GM18499 (cell line): Measurements from ENCODE around the gene ACACA.

Experiments
- ATAC-seq: cut with Tn5 transposase; IDR thresholded peaks from one replicate; pipeline ENCODE4 v1.9.1; 2021; ENCODE audit warnings: moderate number of reproducible peaks; ENCODE audit not compliant: insufficient read depth, unreplicated experiment

ACACA gene

DNA sequence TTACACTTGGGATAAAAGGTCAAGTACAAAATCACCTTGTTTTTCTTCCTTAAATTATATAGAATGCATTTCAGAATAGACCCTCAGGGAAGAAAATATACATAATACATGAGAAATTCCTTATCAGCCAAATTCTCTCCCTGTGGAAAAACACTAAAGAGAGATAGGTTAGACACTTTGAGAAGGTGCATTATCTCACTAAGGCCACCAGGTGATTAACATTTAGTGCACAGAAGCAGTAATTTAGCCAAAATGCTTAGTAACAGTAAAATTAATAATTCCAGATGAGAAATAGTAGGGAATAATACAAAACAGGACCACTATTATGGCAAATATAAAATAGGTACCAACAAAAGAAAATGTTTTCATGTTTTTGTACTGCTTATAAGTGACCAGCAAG, 216.1 kb downstream of the ACACA start:
- no peak for ATAC-seq

DNA sequence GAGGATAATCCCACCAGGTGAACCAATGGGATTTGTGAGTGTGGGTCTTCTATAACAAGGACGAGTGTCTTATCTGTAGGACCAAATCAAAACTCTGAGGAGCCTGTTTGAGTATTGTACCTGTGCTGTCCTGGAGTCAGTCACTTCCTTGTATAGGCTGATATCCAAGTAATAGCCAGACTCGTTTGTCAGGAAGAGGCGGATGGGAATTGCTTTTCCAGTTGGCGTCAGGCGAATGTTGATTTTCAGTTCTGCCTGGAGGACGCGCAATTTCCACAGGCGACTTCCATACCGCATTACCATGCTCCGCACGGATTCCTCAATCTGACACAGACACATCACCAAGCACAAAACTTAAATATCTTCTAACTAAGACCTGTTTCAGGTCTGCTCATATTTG, 218.5 kb downstream of the ACACA start:
- ATAC-seq: no peak

DNA sequence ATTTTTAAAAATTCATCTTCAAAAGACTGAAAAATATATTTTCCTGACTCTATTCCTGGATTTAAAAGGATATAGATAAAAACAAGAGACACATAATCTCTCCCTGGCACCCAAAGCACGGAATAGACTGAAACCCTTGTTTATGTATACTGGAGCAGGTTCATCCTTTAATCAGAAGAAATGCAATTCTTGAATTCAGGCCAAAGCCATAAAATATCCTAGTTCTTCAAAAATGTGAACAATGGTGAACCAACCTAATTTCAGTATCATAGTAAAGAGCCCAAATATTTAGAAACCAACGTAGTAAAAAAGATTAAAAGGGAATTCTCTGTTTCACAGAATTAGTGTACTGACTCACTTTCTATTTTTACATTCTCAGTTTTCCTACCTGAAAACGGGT, 219.4 kb downstream of the ACACA start:
- ATAC-seq: no peak

DNA sequence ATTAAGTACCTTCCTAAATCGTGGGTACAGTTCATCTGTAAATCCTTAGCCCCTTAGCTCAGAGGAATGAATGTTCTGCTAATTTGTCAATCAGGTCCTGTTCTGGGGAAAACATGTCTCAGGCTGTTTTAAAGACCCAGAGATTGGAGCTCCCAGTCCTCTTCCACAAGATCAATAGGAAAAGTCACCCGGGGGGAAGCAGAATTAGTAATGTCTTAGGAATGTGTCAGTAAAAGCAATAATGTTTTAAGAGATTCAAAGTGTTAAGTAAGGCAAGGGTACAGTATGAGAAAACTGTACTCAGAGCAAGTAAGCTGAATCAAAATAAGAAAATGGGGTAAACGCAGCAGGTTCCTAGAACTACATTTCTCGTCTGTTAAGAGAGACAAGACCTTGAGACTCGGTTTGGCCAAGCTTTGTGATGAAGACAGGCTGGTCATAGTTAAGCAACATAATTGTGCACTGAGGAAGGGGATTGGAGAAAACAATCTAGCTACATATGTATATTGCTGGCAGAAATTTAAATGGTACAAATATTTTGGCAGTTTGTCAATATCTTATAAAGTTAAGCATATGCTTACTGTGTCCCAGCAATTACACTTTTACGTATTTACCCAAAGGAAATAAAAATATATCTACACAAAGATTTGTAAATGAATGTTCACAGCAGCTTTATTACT, 223.7 kb downstream of the ACACA start:
- no peak for ATAC-seq

DNA sequence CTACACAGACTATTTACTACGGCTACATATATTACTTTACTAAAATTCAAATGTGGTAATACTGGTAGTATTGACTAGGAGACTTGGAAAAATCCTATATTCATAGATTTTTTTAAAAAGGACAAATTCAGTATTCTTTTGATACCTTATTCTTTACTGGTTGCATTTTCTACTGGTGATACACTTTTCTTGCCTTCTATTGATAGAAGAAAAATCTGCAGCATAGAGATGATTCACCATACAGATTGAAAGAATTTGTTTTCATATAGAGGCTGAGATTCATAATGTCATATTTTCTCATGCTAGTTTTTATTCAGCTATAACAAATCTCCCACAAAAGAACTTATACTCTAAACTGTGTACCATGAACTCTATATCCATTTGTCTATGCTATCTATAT, 226.3 kb downstream of the ACACA start:
- ATAC-seq: no peak

DNA sequence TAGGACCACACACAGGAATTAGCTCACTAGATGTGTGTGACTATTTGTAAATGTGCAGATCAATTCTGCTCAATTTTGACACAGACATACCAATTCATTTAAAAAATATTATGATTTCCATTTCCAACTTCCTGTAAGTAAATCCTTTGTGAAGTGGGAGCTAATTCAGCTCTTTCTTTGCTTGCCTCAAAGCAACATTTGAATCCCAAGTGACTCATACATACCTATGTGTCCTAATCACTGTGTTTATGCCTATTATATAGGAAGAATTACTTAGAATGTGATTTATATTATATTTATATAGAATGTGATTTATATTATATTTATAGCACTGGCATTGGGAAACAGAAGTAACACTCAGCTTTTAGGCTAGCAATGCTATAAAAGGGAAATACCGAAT, 226.7 kb downstream of the ACACA start:
- ATAC-seq: no peak

DNA sequence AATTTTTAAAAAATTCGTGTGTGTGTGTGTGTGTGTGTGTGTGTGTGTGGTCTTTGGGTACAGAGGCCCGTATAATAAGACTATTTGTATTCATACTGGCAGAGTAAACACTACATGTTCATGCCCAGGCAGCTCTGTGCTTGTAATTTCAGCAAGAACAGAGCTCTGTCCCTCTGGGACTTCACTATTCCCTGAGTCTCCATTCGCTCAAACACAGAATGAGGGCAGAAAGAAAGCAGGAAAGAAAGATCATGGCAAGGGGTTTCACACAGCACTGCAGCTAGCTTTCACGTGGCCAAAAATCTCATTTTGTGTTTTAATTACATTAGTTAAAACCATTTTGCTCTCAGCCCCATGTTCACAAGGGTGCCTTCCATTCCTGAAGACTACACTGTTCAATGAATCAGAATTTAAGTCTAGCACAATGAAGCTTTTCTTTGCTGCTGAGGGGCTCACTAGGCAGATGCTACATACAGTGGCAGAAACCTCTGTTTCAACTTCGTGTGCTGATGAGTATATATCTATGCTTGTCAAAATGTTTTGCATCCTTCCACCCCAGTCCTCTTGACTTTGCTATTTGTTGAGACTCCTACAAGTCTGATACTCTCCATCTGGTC, 229.3 kb downstream of the ACACA start:
- ATAC-seq: no peak

DNA sequence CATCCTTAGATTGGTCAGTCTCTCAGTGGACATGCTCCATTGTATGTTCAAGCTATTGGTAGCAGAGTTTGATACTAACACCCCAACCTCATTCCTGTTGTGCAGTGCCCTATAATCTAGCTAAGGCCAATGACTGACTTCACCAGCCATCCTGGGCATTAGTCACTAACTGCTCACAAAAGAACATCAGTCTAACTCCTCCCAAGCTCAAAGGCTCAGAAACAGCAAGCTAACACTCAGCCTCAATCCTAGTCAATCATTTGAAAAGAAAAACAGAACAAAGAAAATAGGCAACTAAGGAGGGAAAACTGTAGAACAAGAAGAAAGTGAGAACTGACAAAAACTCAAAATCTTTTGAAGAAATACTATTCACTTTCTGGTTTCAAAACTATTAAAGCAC, 229.9 kb downstream of the ACACA start:
- ATAC-seq: no peak

DNA sequence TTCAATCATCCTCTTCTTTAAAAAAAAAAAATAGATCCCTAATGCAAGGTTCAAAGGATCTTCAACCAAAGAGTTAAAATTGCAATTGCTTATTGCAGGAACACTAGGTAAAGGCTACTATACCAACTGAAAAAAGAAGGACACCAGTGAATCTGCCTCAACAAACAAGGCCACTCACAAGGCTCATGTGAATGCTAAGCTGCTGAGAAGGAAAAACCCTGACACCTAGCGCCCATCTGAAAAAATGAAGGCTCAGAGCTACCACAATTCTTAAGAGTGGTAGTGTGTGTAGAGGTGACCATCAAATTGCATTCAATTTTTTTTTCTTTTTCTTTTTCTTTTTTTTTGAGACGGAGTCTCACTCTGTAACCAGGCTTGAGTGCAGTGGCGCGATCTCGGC, 232.4 kb downstream of the ACACA start:
- no peak for ATAC-seq

DNA sequence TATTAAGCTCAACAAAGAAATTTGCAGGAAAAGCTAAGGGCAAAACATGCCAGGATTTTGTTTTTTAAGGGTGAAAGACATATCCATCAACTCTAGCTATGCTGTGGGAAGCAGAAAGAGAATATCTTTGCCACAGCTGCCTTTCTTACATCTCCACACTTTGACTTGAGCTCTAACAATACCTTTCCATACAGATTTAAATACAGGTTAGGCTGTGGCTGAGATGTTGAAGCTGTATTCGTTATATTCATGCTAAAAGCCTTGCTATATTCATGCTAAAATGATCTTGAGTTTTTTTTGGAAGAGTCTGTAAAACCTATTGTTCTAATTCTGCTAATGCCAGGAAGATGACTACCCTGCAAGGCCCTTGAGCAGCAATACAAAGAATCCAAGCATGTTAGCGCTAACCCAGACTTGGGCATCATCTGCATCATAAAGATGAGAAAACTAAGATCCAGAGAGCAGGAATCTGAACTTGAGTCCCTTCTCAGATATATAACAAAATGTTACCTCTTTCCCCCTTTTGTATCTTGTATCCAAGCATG, 235.7 kb downstream of the ACACA start:
- no peak for ATAC-seq

DNA sequence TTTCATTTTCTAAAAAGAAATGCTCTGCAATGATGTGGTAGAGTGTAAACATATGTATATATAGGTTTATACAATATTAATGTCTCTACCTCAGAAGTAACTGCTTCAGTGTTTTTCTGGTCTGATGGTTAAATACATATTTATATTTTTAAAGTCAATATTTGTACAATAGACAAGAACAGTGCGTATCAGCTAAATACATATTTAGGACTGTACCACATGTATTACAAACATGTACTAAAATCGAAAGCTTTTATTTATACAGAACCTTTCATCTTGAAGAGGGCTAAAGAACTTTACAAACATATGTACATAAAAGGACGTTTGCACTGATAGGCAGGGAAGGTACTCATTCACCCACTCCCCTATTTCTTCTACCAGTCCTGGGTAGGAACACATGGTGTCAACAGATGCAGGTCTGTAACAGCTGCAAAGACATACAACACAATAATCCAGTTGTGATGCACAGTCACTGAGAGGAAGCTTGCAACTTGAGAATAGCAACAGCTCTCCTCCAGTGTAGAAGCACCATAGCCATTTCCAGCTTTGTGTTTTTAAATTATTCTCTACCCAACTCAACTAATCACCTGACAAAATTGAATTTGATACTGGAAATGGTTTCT, 237.8 kb downstream of the ACACA start:
- no peak for ATAC-seq

DNA sequence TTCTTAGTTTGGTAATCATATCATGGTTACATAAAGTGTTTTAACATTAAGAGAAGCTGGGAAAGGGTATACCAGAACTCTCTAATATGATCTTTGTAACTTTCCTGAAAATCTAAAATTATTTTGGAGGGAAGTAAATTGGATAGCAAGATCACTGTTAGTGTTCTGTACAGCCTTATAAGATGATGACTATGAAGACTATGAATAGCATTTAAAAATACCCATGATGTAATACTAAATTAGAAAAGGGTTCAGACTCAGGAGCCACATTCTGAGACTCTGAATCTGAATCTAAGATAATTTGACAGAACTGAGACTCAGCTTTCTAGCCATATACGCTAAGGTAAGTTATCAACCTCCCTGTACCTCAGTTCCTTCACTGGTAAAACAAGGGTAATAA, 238.9 kb downstream of the ACACA start:
- ATAC-seq: no peak

DNA sequence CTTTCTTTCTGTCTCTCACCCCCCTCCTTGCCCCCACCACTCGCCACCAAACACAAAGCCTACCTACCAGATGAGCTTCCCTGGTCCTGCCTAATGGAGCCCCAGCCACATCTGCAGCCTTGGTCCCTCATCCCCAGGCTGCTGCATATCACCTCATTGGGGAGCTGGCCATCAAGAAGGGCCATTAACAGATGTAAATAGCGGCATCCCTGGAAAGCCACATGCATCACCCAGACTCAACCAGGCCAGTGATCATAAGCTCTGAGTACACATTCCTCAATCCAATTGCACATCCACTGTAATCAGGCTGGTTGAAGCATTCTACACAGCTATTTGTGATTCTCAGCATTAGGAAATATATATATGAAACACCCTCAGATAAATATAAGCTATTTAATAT, 242.6 kb downstream of the ACACA start:
- no peak for ATAC-seq

DNA sequence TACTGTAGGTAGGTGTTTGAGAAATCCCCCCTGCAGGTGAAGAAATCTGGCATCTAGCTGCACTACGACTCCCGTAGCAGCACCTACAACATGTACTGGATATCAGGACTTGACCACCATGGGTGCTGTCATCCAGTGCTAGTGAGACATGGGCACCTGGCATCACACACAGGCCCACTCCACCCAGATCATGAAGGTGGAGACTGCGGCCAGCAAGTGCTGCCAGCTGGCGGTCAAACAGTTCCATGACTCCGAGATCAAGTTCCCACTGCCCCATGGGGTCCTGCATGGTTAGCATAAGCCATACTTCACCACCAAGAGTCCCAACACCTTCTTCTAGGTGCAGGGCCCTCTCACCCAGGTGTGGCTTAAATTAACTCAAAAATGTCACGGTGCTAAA, 243.8 kb downstream of the ACACA start:
- no peak for ATAC-seq

DNA sequence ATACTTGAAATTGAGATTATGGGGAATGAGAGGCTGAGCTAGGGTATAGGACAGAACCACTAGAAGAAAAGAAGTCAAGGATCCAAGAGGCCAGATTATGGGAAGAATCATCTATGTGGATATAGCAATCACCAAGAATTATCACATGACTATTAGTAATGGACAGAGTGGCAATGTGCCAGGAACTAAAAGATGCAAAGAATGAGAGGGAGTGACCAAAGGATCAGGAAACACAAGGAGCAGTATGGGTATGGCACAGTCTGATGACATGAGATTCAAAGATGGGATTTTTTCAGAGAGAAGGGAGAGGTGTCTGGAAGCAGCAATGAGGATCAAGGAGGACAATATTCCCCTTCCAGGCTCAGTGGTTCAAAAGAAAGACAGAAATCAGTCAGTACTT, 245.7 kb downstream of the ACACA start:
- no peak for ATAC-seq

DNA sequence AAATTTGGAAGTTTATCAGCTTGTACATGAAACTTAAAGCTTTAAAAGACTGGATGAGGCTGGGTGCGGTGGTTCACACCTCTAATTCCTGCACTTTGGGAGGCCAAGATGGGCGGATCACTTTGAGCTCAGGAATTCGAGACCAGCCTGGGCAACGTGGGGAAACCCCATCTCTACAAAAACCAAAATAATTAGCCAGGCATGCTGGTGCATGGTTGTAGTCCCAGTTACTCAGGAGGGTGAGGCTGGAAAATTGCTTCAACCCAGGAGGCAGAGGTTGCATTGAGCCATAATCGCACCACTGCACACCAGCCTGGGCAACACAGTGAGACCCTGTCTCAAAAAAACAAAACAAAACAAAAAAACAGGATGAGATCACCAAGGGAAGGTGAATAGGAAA, 248.3 kb downstream of the ACACA start:
- no peak for ATAC-seq

DNA sequence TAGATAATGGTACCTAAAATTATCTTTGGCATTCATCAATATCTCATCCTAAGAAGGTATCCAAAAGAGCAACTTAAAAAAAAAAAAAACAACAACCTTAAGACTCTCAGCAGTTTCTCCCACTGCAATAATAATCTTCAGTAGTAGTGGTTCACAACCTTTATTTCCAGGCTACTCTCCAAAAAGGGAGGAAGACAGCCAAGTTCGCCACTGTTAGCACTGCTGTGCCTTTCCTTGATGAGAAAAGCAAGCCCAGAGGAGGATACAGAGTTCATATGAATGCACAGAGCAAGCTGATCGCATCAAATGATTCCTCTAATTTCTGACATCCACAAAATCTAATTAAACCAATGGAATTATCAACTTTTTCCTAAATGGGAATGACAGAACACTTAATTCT, 258.5 kb downstream of the ACACA start:
- no peak for ATAC-seq

DNA sequence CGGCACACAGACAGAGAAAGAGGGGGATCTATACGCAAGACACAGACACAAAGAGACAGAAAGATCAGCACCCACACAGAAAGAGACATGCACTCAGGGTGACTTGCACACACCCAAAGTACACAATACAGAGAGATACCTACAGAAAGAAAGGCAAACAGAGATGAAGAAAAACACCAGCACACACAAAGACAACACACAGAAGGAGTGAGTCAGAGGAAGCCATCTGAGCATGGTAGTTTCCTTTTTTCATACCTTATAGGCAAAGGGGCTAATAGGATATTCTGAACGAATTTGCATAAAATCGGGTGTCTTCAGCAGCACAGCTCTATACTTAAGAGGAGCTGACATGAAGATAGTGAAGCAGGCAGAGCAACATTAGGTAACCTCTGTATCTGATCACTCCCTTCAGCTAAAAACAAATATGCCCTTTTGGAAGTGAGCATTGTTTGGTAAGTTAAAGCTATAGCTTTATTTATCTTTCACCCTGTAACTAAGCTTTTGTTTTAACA, 259.3 kb downstream of the ACACA start:
- peak; percentile 57 for ATAC-seq

DNA sequence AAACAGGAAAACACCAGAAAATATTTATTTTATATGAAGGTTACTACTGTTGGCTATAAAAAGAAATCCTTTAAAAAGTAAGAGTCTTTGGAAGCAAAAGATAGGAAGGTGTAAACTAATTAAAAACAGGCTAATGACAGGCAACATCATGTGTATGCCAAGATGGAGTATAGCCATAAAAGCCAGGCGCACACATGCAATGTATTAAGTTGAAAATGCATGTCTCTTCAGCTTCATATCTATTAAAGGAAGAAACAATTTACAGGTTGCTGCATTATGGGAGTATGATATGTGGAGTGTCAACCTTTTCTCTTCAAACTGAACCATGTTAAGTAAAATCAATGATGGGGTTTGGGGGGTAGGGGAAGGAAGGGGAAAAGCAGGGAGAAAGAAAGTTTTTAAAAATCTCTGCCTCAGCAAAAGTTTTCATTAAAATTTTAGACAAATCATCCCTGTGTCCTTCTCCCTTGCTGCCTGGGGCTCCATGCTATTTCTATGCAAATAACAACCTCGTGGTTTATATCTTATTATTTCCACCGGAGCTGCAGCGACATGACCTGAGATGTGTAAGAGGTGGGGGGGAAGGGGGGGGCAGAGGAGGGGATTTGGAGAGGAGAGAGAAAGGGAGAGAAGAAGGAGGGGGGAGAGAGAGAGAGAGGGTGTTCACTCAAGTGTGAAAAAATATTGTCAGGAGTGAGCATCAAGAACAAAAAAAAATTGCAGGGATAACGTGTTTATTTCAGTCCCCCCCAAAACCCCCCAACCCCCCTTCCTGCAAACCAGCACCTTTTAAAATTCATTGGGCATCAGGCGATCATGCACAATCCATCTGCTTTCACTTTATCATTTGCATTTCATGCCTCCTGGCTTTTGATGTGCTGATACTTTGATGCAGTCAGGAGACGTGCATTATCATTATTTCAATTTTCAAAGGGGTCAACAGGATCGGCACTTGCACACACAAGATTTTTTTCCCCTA, 260.3 kb downstream of the ACACA start:
- ATAC-seq: no peak

DNA sequence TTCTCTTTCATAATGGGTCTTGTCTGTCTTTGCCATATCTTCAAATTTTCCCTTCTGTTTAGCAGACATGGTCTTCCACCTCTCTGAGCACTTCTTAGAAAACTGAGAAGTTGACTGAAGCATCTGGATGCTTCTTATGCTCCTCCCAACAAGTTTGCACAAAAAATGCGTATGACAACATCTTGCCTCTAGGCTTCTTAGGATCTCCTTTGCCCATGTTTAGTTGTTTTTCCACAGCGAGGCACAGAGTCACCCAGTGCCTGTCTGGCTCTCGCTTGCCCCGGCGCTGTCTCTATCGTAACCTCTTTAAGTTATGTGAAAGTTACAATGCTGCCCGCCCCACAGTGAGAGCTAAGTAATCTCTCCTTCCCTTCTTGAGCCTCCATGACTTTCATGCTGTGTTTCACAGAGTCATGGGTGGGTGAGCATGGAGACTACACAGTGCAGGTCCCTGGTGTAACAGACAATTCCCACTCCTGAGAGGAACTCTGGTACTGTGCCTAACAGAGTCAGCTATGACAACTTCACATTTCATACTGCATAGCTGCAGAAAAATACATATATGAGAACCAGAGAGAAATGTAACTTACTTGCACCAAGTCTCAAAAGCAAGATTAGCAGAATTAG, 262.4 kb downstream of the ACACA start:
- ATAC-seq: no peak
